GM12873 (cell line): ENCODE results near the gene GPR62.

Source experiments
- CTCF ChIP-seq: IDR thresholded peaks from 2 replicates; pipeline ENCODE4 v1.5.1; 2012; ENCODE audit warnings: low read depth, mild to moderate bottlenecking, moderate library complexity, low read length, control low read depth; ENCODE audit not compliant: insufficient read depth; ENCODE audit errors: missing control alignments

GPR62 gene

GRCh38 chr3:51930439-51930838 is 24.7 kb upstream of the GPR62 start:
- no peak for TF ChIP-seq CTCF

GRCh38 chr3:51931756-51932155 is 23.4 kb upstream of the GPR62 start:
- no peak for TF ChIP-seq CTCF

GRCh38 chr3:51932471-51933370 is 22.5 kb upstream of the GPR62 start:
- no peak for TF ChIP-seq CTCF

- TF ChIP-seq CTCF, result no peak
Measured at GRCh38 chr3:51933471-51934138, 21.6 kb upstream of the GPR62 start.

GRCh38 chr3:51934139-51934850 is 20.9 kb upstream of the GPR62 start:
- TF ChIP-seq CTCF, result no peak

GRCh38 chr3:51934991-51935885 is 19.9 kb upstream of the GPR62 start:
- TF ChIP-seq CTCF, result no peak
